ENCODE results near the gene PGGT1B. TPM values are rescaled to one million over a fixed set of nuclear protein-coding genes. Genes with fewer than 3 reads are reported as not detected.

The PGGT1B gene
- total and polyA plus RNA-seq, 3 donors from 2014 or later = 10.2 to 15.6 (median 12.1) TPM

- TF ChIP-seq POLR2A (IDR thresholded peaks at IDR 0.05) (no peak), CTCF (IDR thresholded peaks at IDR 0.05) (no peak)
- H3K27me3 ChIP-seq = no peaks in the 10 kb centered on the region
- DNase-seq = no peak
- intact Hi-C loops (cut with DNase I; ENCODE audit: low total_unique reads) = no loop called here
- no peak overlapping the region for H3K4me3 ChIP-seq
- no peaks in the 10 kb centered on the region for H3K4me1 ChIP-seq
- no peaks in the 10 kb centered on the region for H3K9me3 ChIP-seq
- 74 to 81% methylated on average over 1 of the region's 1 CpG for WGBS, 2 donors
- H3K36me3 ChIP-seq (ENCODE audit: low read depth, missing control alignments) = no peaks in the 10 kb centered on the region
- H3K27ac ChIP-seq = no peak overlapping the region
These were observed 48.1 kb downstream of the PGGT1B start for GRCh38 chr5:115214541-115214940.

GRCh38 chr5:115209279-115209678 is 53.4 kb downstream of the PGGT1B start:
- no peaks in the 10 kb centered on the region for H3K9me3 ChIP-seq
- intact Hi-C loops (cut with DNase I; ENCODE audit: low total_unique reads) = no loop called here
- H3K36me3 ChIP-seq (ENCODE audit: low read depth, missing control alignments) = no peaks in the 10 kb centered on the region
- no peak overlapping the region for H3K4me3 ChIP-seq
- TF ChIP-seq POLR2A (IDR thresholded peaks at IDR 0.05) = no peak
- TF ChIP-seq CTCF (IDR thresholded peaks at IDR 0.05) = no peak
- H3K27me3 ChIP-seq = no peaks in the 10 kb centered on the region
- no peak for DNase-seq
- H3K4me1 ChIP-seq = no peaks in the 10 kb centered on the region
- 74 to 84% methylated on average over 3 of the region's 3 CpGs for WGBS, 2 donors
- no peak overlapping the region for H3K27ac ChIP-seq

- 89 to 100% methylated on average over 1 of the region's 1 CpG for WGBS, 2 donors
- H3K9me3 ChIP-seq = no peaks in the 10 kb centered on the region
- no peaks in the 10 kb centered on the region for H3K36me3 ChIP-seq (ENCODE audit: low read depth, missing control alignments)
- DNase-seq = no peak
- no peak for TF ChIP-seq CTCF (IDR thresholded peaks at IDR 0.05)
- no peak for TF ChIP-seq POLR2A (IDR thresholded peaks at IDR 0.05)
- intact Hi-C loops (cut with DNase I; ENCODE audit: low total_unique reads) = no loop called here
- H3K4me3 ChIP-seq = no peak overlapping the region
- H3K4me1 ChIP-seq = no peaks in the 10 kb centered on the region
- no peaks in the 10 kb centered on the region for H3K27me3 ChIP-seq
- H3K27ac ChIP-seq = no peak overlapping the region
These were observed 59.7 kb downstream of the PGGT1B start for GRCh38 chr5:115202952-115203351.

- no peak for DNase-seq
- TF ChIP-seq POLR2A (IDR thresholded peaks at IDR 0.05) = no peak
- no peak for TF ChIP-seq CTCF (IDR thresholded peaks at IDR 0.05)
These were observed 66.5 kb downstream of the PGGT1B start for GRCh38 chr5:115196161-115196560.

GRCh38 chr5:115194676-115195075 is 68.0 kb downstream of the PGGT1B start:
- 84 to 98% methylated on average over 2 of the region's 2 CpGs for WGBS, 2 donors
- Histone ChIP-seq H3K9me3 (no peaks in the 10 kb centered on the region), H3K27me3 (no peaks in the 10 kb centered on the region), H3K27ac (no peak overlapping the region), H3K36me3 (ENCODE audit: low read depth, missing control alignments) (no peaks in the 10 kb centered on the region), H3K4me3 (no peak overlapping the region), H3K4me1 (no peaks in the 10 kb centered on the region)
- TF ChIP-seq CTCF (IDR thresholded peaks at IDR 0.05) (no peak), POLR2A (IDR thresholded peaks at IDR 0.05) (no peak)
- intact Hi-C loops (cut with DNase I; ENCODE audit: low total_unique reads) = no loop called here
- no peak for DNase-seq

More at GRCh38 chr5:115196161-115196560, 66.5 kb downstream of the PGGT1B start:
- no peaks in the 10 kb centered on the region for H3K27me3 ChIP-seq
- WGBS, 2 donors = 77 to 86% methylated on average over 3 of the region's 3 CpGs
- no peaks in the 10 kb centered on the region for H3K4me1 ChIP-seq
- H3K9me3 ChIP-seq = no peaks in the 10 kb centered on the region
- no peak overlapping the region for H3K4me3 ChIP-seq
- no peak overlapping the region for H3K27ac ChIP-seq
- intact Hi-C loops (cut with DNase I; ENCODE audit: low total_unique reads) = no loop called here
- H3K36me3 ChIP-seq (ENCODE audit: low read depth, missing control alignments) = no peaks in the 10 kb centered on the region
